ENCODE measurements around the gene SHC2. TPM values are rescaled to one million over a fixed set of nuclear protein-coding genes. Genes with fewer than 3 reads are reported as not detected.

The SHC2 gene
- total RNA-seq, 1 donor from 2014 or later: 47.8 TPM

DNA sequence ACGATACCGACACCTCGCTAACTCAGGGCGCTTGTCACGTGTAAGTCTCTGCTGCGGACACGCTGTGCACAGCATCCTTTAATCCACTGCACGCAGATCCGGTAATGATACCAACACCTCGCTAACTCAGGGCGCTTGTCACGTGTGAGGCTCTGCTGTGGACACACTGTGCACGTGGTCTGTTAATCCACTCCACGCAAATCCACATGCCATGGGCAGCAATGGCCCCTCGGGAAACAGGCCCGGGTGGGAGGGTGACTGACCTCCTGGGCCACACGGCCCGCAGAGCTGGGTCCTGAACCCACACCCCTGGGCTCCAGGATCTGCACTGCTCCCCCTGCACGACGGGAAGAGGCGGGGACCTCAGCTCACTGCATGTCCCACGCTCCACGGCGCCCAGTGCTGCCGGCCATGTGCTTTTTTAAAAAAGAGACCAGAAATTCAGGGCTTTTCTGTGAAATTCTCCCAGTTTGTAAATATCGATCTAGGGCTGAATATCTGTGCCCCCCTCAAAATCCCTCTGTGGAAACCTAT, 16.1 kb downstream of the SHC2 start:
- TF ChIP-seq, protein P1, sequence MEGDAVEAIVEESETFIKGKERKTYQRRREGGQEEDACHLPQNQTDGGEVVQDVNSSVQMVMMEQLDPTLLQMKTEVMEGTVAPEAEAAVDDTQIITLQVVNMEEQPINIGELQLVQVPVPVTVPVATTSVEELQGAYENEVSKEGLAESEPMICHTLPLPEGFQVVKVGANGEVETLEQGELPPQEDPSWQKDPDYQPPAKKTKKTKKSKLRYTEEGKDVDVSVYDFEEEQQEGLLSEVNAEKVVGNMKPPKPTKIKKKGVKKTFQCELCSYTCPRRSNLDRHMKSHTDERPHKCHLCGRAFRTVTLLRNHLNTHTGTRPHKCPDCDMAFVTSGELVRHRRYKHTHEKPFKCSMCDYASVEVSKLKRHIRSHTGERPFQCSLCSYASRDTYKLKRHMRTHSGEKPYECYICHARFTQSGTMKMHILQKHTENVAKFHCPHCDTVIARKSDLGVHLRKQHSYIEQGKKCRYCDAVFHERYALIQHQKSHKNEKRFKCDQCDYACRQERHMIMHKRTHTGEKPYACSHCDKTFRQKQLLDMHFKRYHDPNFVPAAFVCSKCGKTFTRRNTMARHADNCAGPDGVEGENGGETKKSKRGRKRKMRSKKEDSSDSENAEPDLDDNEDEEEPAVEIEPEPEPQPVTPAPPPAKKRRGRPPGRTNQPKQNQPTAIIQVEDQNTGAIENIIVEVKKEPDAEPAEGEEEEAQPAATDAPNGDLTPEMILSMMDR (IDR thresholded peaks at IDR 0.05): no peak
- Mint-ChIP-seq H3K4me3 (ENCODE audit: unreplicated experiment) (no peak overlapping the region), H3K27ac (ENCODE audit: unreplicated experiment) (no peak overlapping the region), H3K27me3 (ENCODE audit: low read depth) (no peaks in the 10 kb centered on the region), H3K9me3 (ENCODE audit: low read depth) (no peaks in the 10 kb centered on the region), H3K4me1 (ENCODE audit: low read depth) (peaks cover 4% of the 10 kb centered on the region), H3K36me3 (ENCODE audit: low read depth) (peaks cover 5% of the 10 kb centered on the region)
- no peak for DNase-seq (ENCODE audit: low spot score)

DNA sequence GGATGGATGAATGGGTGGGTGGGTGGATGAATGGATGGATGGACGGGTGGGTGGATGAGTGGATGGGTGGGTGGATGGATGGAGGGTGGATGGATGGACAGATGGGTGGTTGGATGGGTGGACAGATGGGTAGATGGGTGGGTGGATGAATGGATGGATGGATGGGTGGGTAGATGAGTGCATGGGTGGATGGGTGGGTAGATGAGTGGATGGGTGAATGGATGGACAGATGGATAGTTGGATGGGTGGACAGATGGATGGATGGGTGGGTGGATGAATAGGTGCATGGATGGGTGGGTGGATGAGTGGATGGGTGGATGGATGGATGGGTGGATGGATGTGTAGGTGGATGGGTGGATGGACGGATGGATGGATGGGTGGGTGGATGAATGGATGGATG, 17.8 kb downstream of the SHC2 start:
- no peak overlapping the region for H3K4me3 Mint-ChIP-seq (ENCODE audit: unreplicated experiment)
- H3K36me3 Mint-ChIP-seq (ENCODE audit: low read depth): peaks cover 5% of the 10 kb centered on the region
- H3K9me3 Mint-ChIP-seq (ENCODE audit: low read depth): no peaks in the 10 kb centered on the region
- no peak overlapping the region for H3K27ac Mint-ChIP-seq (ENCODE audit: unreplicated experiment)
- no peaks in the 10 kb centered on the region for H3K27me3 Mint-ChIP-seq (ENCODE audit: low read depth)
- no peak for DNase-seq (ENCODE audit: low spot score)
- no peaks in the 10 kb centered on the region for H3K4me1 Mint-ChIP-seq (ENCODE audit: low read depth)
- TF ChIP-seq, protein P1 (IDR thresholded peaks at IDR 0.05): no peak

DNA sequence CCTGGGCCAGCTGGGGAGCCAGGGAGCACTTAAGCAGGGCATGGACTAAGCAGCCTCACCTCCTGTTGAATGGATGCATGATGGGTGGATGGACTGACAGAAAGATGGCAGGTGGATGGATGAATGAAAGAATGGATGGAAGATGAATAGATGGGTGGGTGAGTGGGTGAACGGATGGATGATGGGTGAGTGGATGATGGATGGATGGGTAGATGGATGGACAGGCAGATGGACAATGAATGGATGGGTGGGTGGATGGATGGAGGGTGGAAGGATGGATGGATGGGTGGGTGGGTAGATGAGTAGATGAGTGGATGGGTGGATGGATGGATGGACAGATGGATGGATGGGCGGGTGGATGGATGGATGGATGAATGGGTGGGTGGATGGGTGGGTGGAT, 18.7 kb downstream of the SHC2 start:
- no peak for DNase-seq (ENCODE audit: low spot score)
- no peaks in the 10 kb centered on the region for H3K9me3 Mint-ChIP-seq (ENCODE audit: low read depth)
- no peak overlapping the region for H3K4me3 Mint-ChIP-seq (ENCODE audit: unreplicated experiment)
- no peak overlapping the region for H3K27ac Mint-ChIP-seq (ENCODE audit: unreplicated experiment)
- H3K4me1 Mint-ChIP-seq (ENCODE audit: low read depth): no peaks in the 10 kb centered on the region
- no peaks in the 10 kb centered on the region for H3K27me3 Mint-ChIP-seq (ENCODE audit: low read depth)
- TF ChIP-seq, protein P1 (IDR thresholded peaks at IDR 0.05): no peak
- peaks cover 9% of the 10 kb centered on the region for H3K36me3 Mint-ChIP-seq (ENCODE audit: low read depth)

DNA sequence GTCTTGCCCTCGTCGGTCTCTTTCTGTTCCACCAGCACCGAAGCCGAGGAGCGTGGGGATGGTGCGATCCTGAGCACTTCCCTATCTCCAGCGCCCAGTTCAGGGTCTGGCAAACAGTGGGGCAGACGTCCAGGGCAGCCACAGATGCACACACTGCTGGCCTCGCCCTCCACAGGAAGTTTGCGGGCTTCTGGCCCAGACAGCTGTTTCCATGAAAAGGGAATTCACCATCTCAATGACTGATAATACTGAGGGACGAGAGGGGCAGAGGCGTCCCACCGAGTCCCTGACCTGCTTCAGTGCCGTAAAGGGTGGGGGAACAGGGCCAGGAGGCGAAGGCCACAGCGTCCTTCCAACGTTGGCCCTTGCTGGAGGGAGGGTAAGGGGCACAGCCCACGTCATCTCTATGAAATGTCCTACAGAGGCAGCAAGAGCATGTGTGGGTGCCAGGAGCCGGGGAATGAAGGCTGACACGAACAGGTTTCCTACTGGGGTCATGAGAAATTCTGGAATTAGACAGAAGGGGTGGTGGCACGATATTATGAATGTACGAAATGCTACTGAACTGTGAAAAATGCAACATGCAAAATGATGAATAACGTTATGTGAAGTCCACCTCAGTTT, 19.5 kb downstream of the SHC2 start:
- TF ChIP-seq, protein P1 (IDR thresholded peaks at IDR 0.05): no peak
- H3K4me3 Mint-ChIP-seq (ENCODE audit: unreplicated experiment): no peak overlapping the region
- no peaks in the 10 kb centered on the region for H3K9me3 Mint-ChIP-seq (ENCODE audit: low read depth)
- no peaks in the 10 kb centered on the region for H3K27me3 Mint-ChIP-seq (ENCODE audit: low read depth)
- no peak overlapping the region for H3K27ac Mint-ChIP-seq (ENCODE audit: unreplicated experiment)
- H3K4me1 Mint-ChIP-seq (ENCODE audit: low read depth): no peaks in the 10 kb centered on the region
- no peak for DNase-seq (ENCODE audit: low spot score)
- peaks cover 9% of the 10 kb centered on the region for H3K36me3 Mint-ChIP-seq (ENCODE audit: low read depth)

DNA sequence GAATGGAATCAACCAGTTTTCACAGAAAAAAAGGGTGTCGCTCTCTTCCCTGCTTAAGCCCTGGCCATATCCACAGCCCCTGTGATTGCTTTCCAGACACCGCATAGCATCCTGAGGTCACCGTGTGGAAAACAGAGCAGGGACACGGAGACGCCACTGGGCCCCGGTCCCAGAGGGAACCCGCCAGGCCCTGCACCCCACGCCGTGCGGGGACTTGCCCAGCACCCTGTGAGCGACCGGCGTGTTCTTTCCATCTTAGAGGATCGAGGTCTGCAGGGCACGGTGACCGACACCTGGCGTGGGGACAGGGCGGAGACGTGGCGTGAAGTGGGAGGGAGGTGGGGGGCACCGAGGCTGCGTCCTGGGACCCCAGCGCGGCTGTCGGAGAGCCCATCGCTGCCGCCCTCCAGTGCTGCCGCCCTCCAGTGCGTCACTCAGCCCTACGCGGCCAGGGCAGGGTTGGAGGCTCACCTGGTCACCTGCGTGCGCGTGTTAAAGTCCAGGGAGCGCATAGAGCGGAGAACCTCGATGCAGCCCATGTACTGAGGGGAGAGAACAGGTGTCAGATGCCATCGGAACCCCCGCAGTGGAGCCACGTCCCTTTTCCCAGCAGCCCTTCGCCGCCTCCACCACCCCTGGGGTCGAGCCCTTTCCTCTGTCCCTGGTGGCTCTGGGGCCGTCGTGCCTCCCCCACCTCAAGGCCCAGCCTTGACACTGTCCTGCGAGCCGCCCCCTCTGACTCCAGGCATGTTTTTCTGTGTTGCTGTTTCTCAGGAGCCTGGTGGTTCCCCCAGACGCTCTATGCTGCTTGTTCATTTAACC, 20.2 kb downstream of the SHC2 start:
- TF ChIP-seq, protein P1 (IDR thresholded peaks at IDR 0.05): no peak
- Mint-ChIP-seq H3K4me3 (ENCODE audit: unreplicated experiment) (no peak overlapping the region), H3K36me3 (ENCODE audit: low read depth) (peaks cover 9% of the 10 kb centered on the region), H3K27me3 (ENCODE audit: low read depth) (no peaks in the 10 kb centered on the region), H3K4me1 (ENCODE audit: low read depth) (no peaks in the 10 kb centered on the region), H3K9me3 (ENCODE audit: low read depth) (no peaks in the 10 kb centered on the region), H3K27ac (ENCODE audit: unreplicated experiment) (no peak overlapping the region)
- no peak for DNase-seq (ENCODE audit: low spot score)
